Dendritic cell treated with granulocyte-macrophage colony-stimulating factor and Interleukin-4, amounts not matched to agents 40 ng/mL and 50 ng/mL, for 4 days (primary cell): ENCODE measurements around the gene ASXL1.
"Not testable (repeated sequence)": the region's sequence is repeated elsewhere in the genome, so short reads cannot be mapped to it uniquely, and the experiment has no call there.

Source experiments
- H3K27ac Mint-ChIP-seq: one replicate; pipeline ENCODE4 v1.8.0; 2022; ENCODE audit warnings: mild to moderate bottlenecking, mixed read lengths
- H3K27me3 Mint-ChIP-seq: one replicate; pipeline ENCODE4 v1.8.0; 2022; ENCODE audit warnings: mild to moderate bottlenecking, mixed read lengths
- H3K36me3 Mint-ChIP-seq: one replicate; pipeline ENCODE4 v1.8.0; 2022; ENCODE audit warnings: low read depth, mixed read lengths
- H3K4me1 Mint-ChIP-seq: one replicate; pipeline ENCODE4 v1.8.0; 2022; ENCODE audit warnings: low read depth, mixed read lengths
- H3K4me3 Mint-ChIP-seq: one replicate; pipeline ENCODE4 v1.8.0; 2022; ENCODE audit warnings: mild to moderate bottlenecking, moderate library complexity, mixed read lengths
- H3K9me3 Mint-ChIP-seq: one replicate; pipeline ENCODE4 v1.8.0; 2022; ENCODE audit warnings: mixed read lengths
- intact Hi-C: fragments of 100-400 bp; cut with micrococcal nuclease; formaldehyde crosslinking; loops from one replicate; pipeline ENCODE4 v1.15.0; 2022

The ASXL1 gene

GRCh38 chr20:32362901-32363364, 4.8 kb downstream of the ASXL1 start:
- Mint-ChIP-seq H3K4me1 (peaks cover 56% of the 10 kb centered on the region), H3K27me3 (no peaks in the 10 kb centered on the region), H3K36me3 (peaks cover 40% of the 10 kb centered on the region), H3K4me3 (no peak overlapping the region), H3K27ac (no peak overlapping the region), H3K9me3 (no peaks in the 10 kb centered on the region)
- intact Hi-C loops = no loop called here

DNA sequence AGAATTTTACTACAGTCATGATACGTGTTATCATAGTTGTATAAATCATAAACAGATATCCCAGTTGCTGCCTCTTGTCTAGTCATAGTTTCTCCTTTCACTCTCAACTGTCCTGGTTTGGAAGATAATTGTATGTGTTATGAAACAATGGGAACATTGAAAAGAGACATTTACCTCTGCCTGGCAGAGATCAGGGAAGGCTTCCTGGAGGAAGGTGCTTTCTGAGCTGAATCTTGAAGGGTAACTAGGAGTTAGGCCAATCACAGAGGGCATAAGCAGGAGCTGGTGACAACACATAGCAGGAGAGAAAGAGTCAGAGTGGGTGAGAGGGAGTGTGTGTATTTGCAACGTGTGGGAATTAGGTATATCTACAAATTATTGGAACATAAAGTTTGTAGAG, 5.4 kb downstream of the ASXL1 start:
- Mint-ChIP-seq H3K4me1 (peaks cover 56% of the 10 kb centered on the region), H3K9me3 (no peaks in the 10 kb centered on the region), H3K36me3 (peaks cover 34% of the 10 kb centered on the region)

DNA sequence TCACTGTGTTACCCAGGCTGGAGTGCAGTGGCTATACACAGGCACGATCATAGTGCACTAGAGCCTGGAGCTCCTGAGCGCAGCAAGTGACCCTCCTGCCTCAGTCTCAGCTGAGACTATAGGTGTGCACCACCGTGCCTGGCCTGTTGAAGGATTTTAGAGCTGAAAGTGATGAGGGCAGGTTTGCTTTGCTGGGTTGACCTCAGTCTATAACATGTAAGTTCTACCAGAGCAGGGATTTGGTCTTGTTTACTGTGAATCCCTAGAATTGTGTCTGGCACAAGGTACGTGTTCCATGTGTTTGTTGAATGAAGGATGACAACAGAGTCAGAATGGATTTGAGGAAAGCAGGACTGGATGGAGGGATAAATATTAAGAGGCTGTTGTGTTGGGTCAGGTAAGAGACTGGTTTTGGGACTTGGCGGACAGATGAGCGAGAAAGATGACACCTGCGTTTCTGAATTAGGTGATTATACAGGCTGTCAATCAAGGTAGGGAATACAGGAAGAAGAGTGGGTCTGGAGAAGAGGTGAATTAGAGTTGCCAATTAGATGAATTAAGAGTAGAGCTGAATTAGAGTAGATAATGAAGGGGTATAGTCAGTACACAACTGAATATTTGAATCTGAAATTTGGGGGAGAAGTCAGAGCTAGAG, 6.5 kb downstream of the ASXL1 start:
- Mint-ChIP-seq H3K4me1 (peaks cover 50% of the 10 kb centered on the region), H3K27ac (no peak overlapping the region), H3K4me3 (no peak overlapping the region), H3K9me3 (no peaks in the 10 kb centered on the region), H3K27me3 (no peaks in the 10 kb centered on the region), H3K36me3 (peaks cover 28% of the 10 kb centered on the region)
- intact Hi-C loops = no loop called here

More for the DNA sequence above, 5.4 kb downstream of the ASXL1 start:
- no peak overlapping the region for H3K4me3 Mint-ChIP-seq
- H3K27ac Mint-ChIP-seq = peak overlapping the region; percentile 2
- no peaks in the 10 kb centered on the region for H3K27me3 Mint-ChIP-seq
- intact Hi-C loops = no loop called here

DNA sequence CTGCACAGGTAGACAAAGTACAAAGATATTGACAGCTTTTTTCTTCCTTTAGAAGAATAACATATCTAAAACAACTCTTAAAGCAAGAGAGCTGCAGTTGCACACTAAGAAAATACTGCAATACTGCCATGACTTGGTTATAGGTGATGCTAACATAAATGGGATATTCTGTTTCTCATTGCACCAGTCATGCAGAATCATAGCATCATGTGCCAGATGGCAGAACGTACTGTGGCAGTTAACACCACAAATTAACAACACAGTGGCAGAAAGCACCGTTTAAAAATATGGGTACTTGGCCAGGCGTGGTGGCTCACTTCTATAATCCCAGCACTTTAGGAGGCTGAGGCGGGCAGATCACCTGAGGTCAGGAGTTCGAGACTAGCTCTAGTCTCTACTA, 7.4 kb downstream of the ASXL1 start:
- Mint-ChIP-seq H3K27ac (no peak overlapping the region), H3K4me3 (no peak overlapping the region), H3K27me3 (no peaks in the 10 kb centered on the region), H3K36me3 (peaks cover 32% of the 10 kb centered on the region), H3K9me3 (no peaks in the 10 kb centered on the region), H3K4me1 (peaks cover 41% of the 10 kb centered on the region)
- intact Hi-C loops = no loop called here

DNA sequence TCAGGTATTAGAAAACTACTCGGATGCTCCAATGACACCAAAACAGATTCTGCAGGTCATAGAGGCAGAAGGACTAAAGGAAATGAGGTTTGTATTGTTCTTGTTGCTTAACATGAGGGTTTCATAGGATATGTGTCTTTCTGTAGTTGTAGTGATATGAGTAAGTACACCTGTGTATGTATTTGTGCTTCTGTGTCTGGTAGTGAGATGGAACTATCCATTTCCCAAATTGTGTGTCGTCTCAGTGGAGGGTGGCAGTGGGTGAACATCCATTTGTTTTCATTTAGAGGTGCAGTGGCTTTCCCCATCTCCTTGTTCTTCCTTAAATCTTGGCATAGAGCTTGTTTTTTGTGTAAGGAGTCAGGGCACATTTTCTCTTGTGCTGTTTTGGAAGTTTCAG, 8.2 kb downstream of the ASXL1 start:
- Mint-ChIP-seq H3K4me1 (peaks cover 35% of the 10 kb centered on the region), H3K27me3 (no peaks in the 10 kb centered on the region), H3K4me3 (no peak overlapping the region), H3K36me3 (peaks cover 30% of the 10 kb centered on the region), H3K27ac (no peak overlapping the region), H3K9me3 (no peaks in the 10 kb centered on the region)
- intact Hi-C loops = no loop called here

- Mint-ChIP-seq H3K9me3 (no peaks in the 10 kb centered on the region), H3K27me3 (no peaks in the 10 kb centered on the region), H3K36me3 (peaks cover 35% of the 10 kb centered on the region), H3K4me3 (no peak overlapping the region), H3K27ac (no peak overlapping the region), H3K4me1 (peaks cover 20% of the 10 kb centered on the region)
- intact Hi-C loops = no loop called here
Measured at GRCh38 chr20:32368323-32368722, 10.2 kb downstream of the ASXL1 start.

GRCh38 chr20:32368925-32369324, 10.8 kb downstream of the ASXL1 start:
- Mint-ChIP-seq H3K27me3 (no peaks in the 10 kb centered on the region), H3K27ac (no peak overlapping the region), H3K36me3 (peaks cover 36% of the 10 kb centered on the region), H3K9me3 (no peaks in the 10 kb centered on the region), H3K4me3 (no peak overlapping the region), H3K4me1 (peaks cover 15% of the 10 kb centered on the region)
- intact Hi-C loops = no loop called here

GRCh38 chr20:32370897-32371296, 12.8 kb downstream of the ASXL1 start:
- no peaks in the 10 kb centered on the region for H3K9me3 Mint-ChIP-seq
- peaks cover 8% of the 10 kb centered on the region for H3K4me1 Mint-ChIP-seq
- peaks cover 39% of the 10 kb centered on the region for H3K36me3 Mint-ChIP-seq
- intact Hi-C loops = no loop called here
- H3K27ac Mint-ChIP-seq = no peak overlapping the region
- no peaks in the 10 kb centered on the region for H3K27me3 Mint-ChIP-seq
- H3K4me3 Mint-ChIP-seq = no peak overlapping the region

DNA sequence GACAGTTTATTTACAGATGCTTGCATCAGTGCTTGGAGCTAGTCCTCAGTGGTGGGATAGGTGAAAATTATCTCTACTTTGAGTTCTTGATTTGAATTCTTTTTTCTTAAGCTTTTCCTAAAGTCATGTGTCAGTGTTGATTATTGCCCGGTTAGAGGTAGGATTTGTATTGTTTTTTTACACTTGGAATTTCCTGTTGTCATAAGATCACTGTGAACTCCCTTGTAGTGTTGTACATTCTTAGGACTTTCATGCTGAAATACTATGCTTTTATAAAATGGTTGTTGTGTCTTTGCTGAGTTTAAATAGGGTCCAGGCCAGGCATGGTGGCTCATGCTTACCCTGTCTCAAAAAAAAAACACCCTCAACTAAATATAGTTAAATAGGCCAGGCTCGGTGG, 20.3 kb downstream of the ASXL1 start:
- H3K4me1 Mint-ChIP-seq = no peaks in the 10 kb centered on the region
- H3K4me3 Mint-ChIP-seq = no peak overlapping the region
- H3K36me3 Mint-ChIP-seq = peaks cover 51% of the 10 kb centered on the region
- intact Hi-C loops = no loop called here
- H3K27ac Mint-ChIP-seq = no peak overlapping the region
- H3K27me3 Mint-ChIP-seq = no peaks in the 10 kb centered on the region
- no peaks in the 10 kb centered on the region for H3K9me3 Mint-ChIP-seq

DNA sequence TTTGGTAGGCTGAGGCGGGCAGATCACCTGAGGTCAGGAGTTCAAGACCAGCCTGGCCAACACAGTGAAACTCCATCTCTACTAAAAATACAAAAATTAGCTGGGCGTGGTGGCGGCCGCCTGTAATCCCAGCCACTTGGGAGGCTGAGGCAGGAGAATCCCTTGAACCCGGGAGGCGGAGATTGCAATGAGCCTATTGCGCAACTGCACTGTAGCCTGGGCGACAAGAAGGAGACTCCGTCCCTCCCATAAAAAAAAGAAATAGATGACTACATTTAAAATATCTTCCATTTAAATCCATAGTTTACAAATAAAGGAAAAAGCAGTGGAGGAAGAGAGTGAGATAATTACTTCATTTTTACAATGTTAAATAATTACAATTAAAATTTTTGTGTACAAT, 21.9 kb downstream of the ASXL1 start:
- H3K27me3 Mint-ChIP-seq, H3K9me3 Mint-ChIP-seq, H3K4me3 Mint-ChIP-seq, H3K27ac Mint-ChIP-seq, intact Hi-C loops, H3K4me1 Mint-ChIP-seq: not testable (repeated sequence)
- peaks cover 61% of the 10 kb centered on the region for H3K36me3 Mint-ChIP-seq

- Mint-ChIP-seq H3K4me3 (no peak overlapping the region), H3K27ac (no peak overlapping the region), H3K27me3 (no peaks in the 10 kb centered on the region), H3K36me3 (peaks cover 62% of the 10 kb centered on the region), H3K9me3 (no peaks in the 10 kb centered on the region), H3K4me1 (no peaks in the 10 kb centered on the region)
- intact Hi-C loops = no loop called here
Measured at GRCh38 chr20:32380745-32381144, 22.6 kb downstream of the ASXL1 start.

DNA sequence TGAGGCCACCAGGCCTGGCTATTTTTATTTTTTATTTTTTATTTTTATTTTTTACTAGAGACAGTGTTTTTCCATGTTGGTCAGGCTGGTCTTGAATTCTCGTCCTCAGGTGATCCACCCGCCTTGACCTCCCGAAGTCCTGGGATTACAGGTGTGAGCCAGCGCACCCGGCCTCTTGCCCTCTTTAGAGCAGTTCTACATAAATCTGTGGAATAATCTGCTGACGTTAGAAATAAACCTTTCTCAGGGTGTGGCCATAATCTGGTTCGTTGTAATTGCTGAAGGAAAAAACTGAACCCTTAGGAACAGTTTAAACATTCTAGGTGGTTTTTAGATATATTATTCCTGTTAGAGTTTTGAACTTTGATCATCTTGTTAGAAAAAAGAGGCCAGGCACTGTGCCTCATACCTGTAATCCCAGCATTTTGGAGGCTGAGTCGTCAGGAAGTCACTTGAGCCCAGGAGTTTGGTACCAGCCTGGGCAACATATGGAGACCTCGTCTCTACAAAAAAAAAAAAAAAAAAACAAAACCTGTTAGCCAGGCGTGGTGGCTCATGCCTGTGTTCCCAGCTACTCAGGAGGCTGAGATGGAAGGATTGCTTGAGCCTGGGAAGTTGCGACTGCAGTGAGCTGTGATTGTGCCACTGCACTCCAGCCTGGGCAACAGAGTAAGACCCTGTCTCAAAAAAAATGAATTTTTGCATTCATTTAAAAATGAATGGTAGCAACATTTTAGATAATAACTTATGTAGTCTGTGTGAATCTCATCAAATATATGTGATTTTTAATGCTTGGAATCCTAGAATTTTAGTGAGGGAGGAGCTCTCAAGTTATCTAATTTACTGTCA, 24.2 kb downstream of the ASXL1 start:
- H3K4me3 Mint-ChIP-seq = no peak overlapping the region
- intact Hi-C loops = no loop called here
- no peaks in the 10 kb centered on the region for H3K9me3 Mint-ChIP-seq
- no peak overlapping the region for H3K27ac Mint-ChIP-seq
- peaks cover 7% of the 10 kb centered on the region for H3K4me1 Mint-ChIP-seq
- H3K27me3 Mint-ChIP-seq = no peaks in the 10 kb centered on the region
- H3K36me3 Mint-ChIP-seq = peaks cover 64% of the 10 kb centered on the region

- peaks cover 12% of the 10 kb centered on the region for H3K4me1 Mint-ChIP-seq
- intact Hi-C loops, H3K9me3 Mint-ChIP-seq, H3K27ac Mint-ChIP-seq, H3K27me3 Mint-ChIP-seq, H3K4me3 Mint-ChIP-seq: not testable (repeated sequence)
- H3K36me3 Mint-ChIP-seq = peaks cover 57% of the 10 kb centered on the region
Measured at GRCh38 chr20:32383441-32383840, 25.3 kb downstream of the ASXL1 start.

DNA sequence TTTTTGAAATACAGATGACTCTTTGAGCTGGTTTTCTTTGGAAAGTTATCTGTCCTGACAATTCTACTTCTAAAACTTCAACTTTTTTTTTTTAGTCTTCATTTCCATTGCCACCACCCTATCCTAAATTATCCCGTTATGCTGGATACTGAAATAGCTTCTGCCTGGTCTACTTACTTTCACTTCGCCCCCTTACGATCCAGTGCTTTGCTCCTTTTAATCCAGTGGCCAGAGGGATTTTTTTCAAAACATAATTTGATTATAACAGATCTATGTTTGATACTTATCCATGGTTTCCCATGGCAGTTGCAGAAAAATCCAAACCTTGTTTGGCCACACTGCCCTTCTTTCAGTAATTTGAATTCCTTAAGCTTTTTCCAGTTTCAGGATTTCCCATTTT, 27.4 kb downstream of the ASXL1 start:
- Mint-ChIP-seq H3K27ac (no peak overlapping the region), H3K4me3 (no peak overlapping the region)

More for the DNA sequence above, 27.4 kb downstream of the ASXL1 start:
- intact Hi-C loops = no loop called here
- H3K4me1 Mint-ChIP-seq = peaks cover 14% of the 10 kb centered on the region
- no peaks in the 10 kb centered on the region for H3K27me3 Mint-ChIP-seq
- H3K36me3 Mint-ChIP-seq = peaks cover 52% of the 10 kb centered on the region
- H3K9me3 Mint-ChIP-seq = no peaks in the 10 kb centered on the region
